Parathyroid adenoma (tissue), 2 donors: Measurements from ENCODE around the gene ERMN.

Experiments used
- H2AFZ ChIP-seq: fragments of 300-600 bp; sonication (generic); one replicate; pipeline ENCODE4 v1.7.0; 2017; ENCODE audit warnings: antibody characterized with exemption, mild to moderate bottlenecking
- H3K27ac ChIP-seq: fragments of 300-600 bp; sonication (generic); one replicate; pipeline ENCODE4 v1.7.0; 2017
- H3K27me3 ChIP-seq: fragments of 300-600 bp; sonication (generic); one replicate; pipeline ENCODE4 v1.7.0; 2017; ENCODE audit warnings: low read length; ENCODE audit not compliant: control insufficient read depth, insufficient read depth
- H3K36me3 ChIP-seq: fragments of 300-600 bp; sonication (generic); one replicate; pipeline ENCODE4 v1.7.0; 2017; ENCODE audit warnings: low read length; ENCODE audit not compliant: control insufficient read depth, insufficient read depth
- H3K4me1 ChIP-seq: fragments of 300-600 bp; sonication (generic); one replicate; pipeline ENCODE4 v1.7.0; 2017; ENCODE audit warnings: control low read depth
- H3K4me2 ChIP-seq: fragments of 300-600 bp; sonication (generic); one replicate; pipeline ENCODE4 v1.7.0; 2017; ENCODE audit warnings: low read length
- H3K4me3 ChIP-seq: fragments of 300-600 bp; sonication (generic); one replicate; pipeline ENCODE4 v1.7.0; 2017; ENCODE audit warnings: low read depth, low read length
- H3K79me2 ChIP-seq: fragments of 300-600 bp; sonication (generic); one replicate; pipeline ENCODE4 v1.7.0; 2017; ENCODE audit warnings: control low read depth
- H3K9ac ChIP-seq: fragments of 300-600 bp; sonication (generic); one replicate; pipeline ENCODE4 v1.7.0; 2017; ENCODE audit warnings: mild to moderate bottlenecking
- H3K9me3 ChIP-seq: fragments of 300-600 bp; sonication (generic); one replicate; pipeline ENCODE4 v1.7.0; 2017; ENCODE audit warnings: low read length; ENCODE audit not compliant: control insufficient read depth
- CTCF ChIP-seq: fragments of 300-600 bp; sonication (generic); IDR thresholded peaks from one replicate; pipeline ENCODE4 v1.7.0; 2017; ENCODE audit warnings: antibody characterized with exemption, mild to moderate bottlenecking
- donor health status: primary hyperparathyroidism.

Gene ERMN

GRCh38 chr2:157319795-157320194, 5.8 kb downstream of the ERMN start:
- Histone ChIP-seq H3K4me3 (no peak overlapping the region), H3K36me3 (no peaks in the 10 kb centered on the region), H3K4me2 (no peak overlapping the region), H3K27ac (no peak overlapping the region), H3K4me1 (no peaks in the 10 kb centered on the region), H3K27me3 (no peaks in the 10 kb centered on the region), H2AFZ (no peak overlapping the region), H3K9me3 (no peaks in the 10 kb centered on the region), H3K9ac (no peak overlapping the region), H3K79me2 (no peaks in the 10 kb centered on the region)
- no peak for TF ChIP-seq CTCF

GRCh38 chr2:157318884-157319283, 6.7 kb downstream of the ERMN start:
- Histone ChIP-seq H2AFZ (no peak overlapping the region), H3K4me2 (no peak overlapping the region), H3K4me1 (no peaks in the 10 kb centered on the region), H3K36me3 (no peaks in the 10 kb centered on the region), H3K4me3 (no peak overlapping the region), H3K79me2 (no peaks in the 10 kb centered on the region), H3K9ac (no peak overlapping the region), H3K27ac (no peak overlapping the region), H3K9me3 (no peaks in the 10 kb centered on the region), H3K27me3 (no peaks in the 10 kb centered on the region)
- TF ChIP-seq CTCF = no peak

GRCh38 chr2:157315901-157316300, 9.7 kb downstream of the ERMN start:
- no peak overlapping the region for H2AFZ ChIP-seq
- H3K4me2 ChIP-seq = no peak overlapping the region
- no peak for TF ChIP-seq CTCF
- no peak overlapping the region for H3K9ac ChIP-seq
- no peaks in the 10 kb centered on the region for H3K36me3 ChIP-seq
- H3K79me2 ChIP-seq = no peaks in the 10 kb centered on the region
- H3K4me3 ChIP-seq = no peak overlapping the region
- no peak overlapping the region for H3K27ac ChIP-seq
- no peaks in the 10 kb centered on the region for H3K9me3 ChIP-seq
- no peaks in the 10 kb centered on the region for H3K4me1 ChIP-seq
- H3K27me3 ChIP-seq = no peaks in the 10 kb centered on the region

GRCh38 chr2:157312866-157313486, 12.6 kb downstream of the ERMN start:
- no peak overlapping the region for H3K4me3 ChIP-seq
- no peaks in the 10 kb centered on the region for H3K79me2 ChIP-seq
- H3K4me2 ChIP-seq = no peak overlapping the region
- H3K27ac ChIP-seq = no peak overlapping the region
- H3K9me3 ChIP-seq = no peaks in the 10 kb centered on the region
- H2AFZ ChIP-seq = no peak overlapping the region
- no peaks in the 10 kb centered on the region for H3K4me1 ChIP-seq
- no peak for TF ChIP-seq CTCF
- no peaks in the 10 kb centered on the region for H3K27me3 ChIP-seq
- H3K36me3 ChIP-seq = no peaks in the 10 kb centered on the region
- no peak overlapping the region for H3K9ac ChIP-seq

DNA sequence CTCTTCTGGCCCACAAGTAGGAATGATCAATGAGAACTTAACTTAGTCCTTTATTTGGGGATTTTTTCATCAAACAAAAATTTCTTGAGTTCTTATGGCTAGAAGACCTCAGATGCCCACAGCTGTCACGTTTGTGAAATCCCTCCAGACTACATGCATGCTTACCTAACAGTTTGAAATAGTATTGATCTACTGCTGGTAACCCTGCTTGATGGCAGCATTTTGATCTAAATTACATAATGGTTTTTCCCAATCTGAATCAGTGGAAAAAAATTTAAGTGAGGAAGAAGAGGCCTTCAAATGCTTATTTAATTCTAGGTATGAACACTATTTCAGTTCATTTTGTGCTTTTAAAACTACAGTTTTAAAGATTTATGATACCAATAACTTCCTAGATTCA, 13.9 kb downstream of the ERMN start:
- Histone ChIP-seq H2AFZ (no peak overlapping the region), H3K9ac (no peak overlapping the region), H3K27me3 (no peaks in the 10 kb centered on the region), H3K27ac (no peak overlapping the region), H3K4me1 (no peaks in the 10 kb centered on the region), H3K36me3 (no peaks in the 10 kb centered on the region), H3K4me3 (no peak overlapping the region), H3K79me2 (no peaks in the 10 kb centered on the region), H3K4me2 (no peak overlapping the region), H3K9me3 (no peaks in the 10 kb centered on the region)
- TF ChIP-seq CTCF = no peak
